Psoas muscle (tissue), 8 donors: ENCODE measurements around the gene USP20. TPM values are rescaled to one million over a fixed set of nuclear protein-coding genes. Genes with fewer than 3 reads are reported as not detected.

Source experiments
- ATAC-seq, 4 donors: fragments of 200-7000 bp; cut with Tn5 transposase; one replicate each; pipeline ENCODE4 v1.9.1; 2020; ENCODE audit warnings: moderate library complexity in 3 of 4, mild to moderate bottlenecking in 2 of 4
- DNase-seq, 2 donors: peaks; one replicate each; pipeline ENCODE4 v3.0.0-alpha.2; 2020
- H3K27ac ChIP-seq: fragments of 200-600 bp; one replicate; pipeline ENCODE4 v1.8.0; 2022
- H3K27me3 ChIP-seq, 3 donors: fragments of 200-600 bp in 1 of 3; one replicate each; pipeline versions ENCODE4 v1.6.1 to v1.8.0; 2013 to 2022; ENCODE audit warnings: low read length in 2 of 3, mild to moderate bottlenecking in 2 of 3, moderate library complexity in 1 of 3; ENCODE audit not compliant: insufficient read depth in 3 of 3
- H3K36me3 ChIP-seq, 2 donors: fragments of 200-600 bp in 1 of 2; one replicate each; pipeline versions ENCODE4 v1.6.1 to v1.8.0; 2013 to 2022; ENCODE audit warnings: low read depth in 1 of 2, mild to moderate bottlenecking in 1 of 2, moderate library complexity in 1 of 2; ENCODE audit not compliant: insufficient read depth in 1 of 2
- H3K4me1 ChIP-seq: fragments of 200-600 bp; one replicate; pipeline ENCODE4 v1.8.0; 2022
- H3K4me3 ChIP-seq: fragments of 200-600 bp; one replicate; pipeline ENCODE4 v1.8.0; 2022; ENCODE audit warnings: mild to moderate bottlenecking
- H3K9me3 ChIP-seq: fragments of 200-600 bp; one replicate; pipeline ENCODE4 v1.8.0; 2022
- CTCF ChIP-seq: fragments of 200-600 bp; IDR thresholded peaks from one replicate; pipeline ENCODE4 v1.8.0; 2022; ENCODE audit warnings: antibody characterized with exemption
- WGBS, 3 donors: extraction: QIAGEN DNeasy Blood & Tissue Kit; methylation state at CpG; one replicate each; pipeline versions ENCODE4 v1.1.6 to v1.1.7; 2013; 5-methylcytosine and 5-hydroxymethylcytosine counted together
- intact Hi-C, 2 donors: fragments of 100-400 bp; cut with DNase I; formaldehyde crosslinking; loops; one replicate each; pipeline versions ENCODE4 v1.11.0 to v1.14.2; 2022
- polyA plus RNA-seq, 3 donors: library from polyadenylated mRNA; stranded (reverse); fragments of 200-250 nt; gene quantifications; one replicate each; pipeline ENCODE4 v1.2.3, GENCODE V29; 2013
- total RNA-seq, 4 donors: library from RNA; stranded (reverse); fragmentation: NEBNext Ultra II Directional in 2 of 4; extraction: Animal tissue kit (Norgen Biotek cat#: 25700) in 2 of 4; gene quantifications; one replicate each; pipeline versions ENCODE4 v1.2.1 to v1.2.4, GENCODE V29; 2021 to 2023
- donor health status: healthy with polysubstance abuse.
- donor health status: DM: no; HTN: no; CAD: no; lungs with moderate emphysema.
- donor health status: Bipolar disorder and iron deficiency.
- donor health status: healthy.
- donor health status: DM: yes; HTN: yes; CAD: no.
- donor health status: DM: no; HTN: no; CAD: no.
- donor health status: DM: no; HTN: no; CAD: no.
- donor health status: DM: yes; HTN: yes; CAD: no.

USP20 gene
- total and polyA plus RNA-seq, 7 donors: 9.5 to 18.4 (median 15.2) TPM

- Histone ChIP-seq H3K27me3 (no peaks in the 10 kb centered on the region), H3K36me3 (peaks cover 0 to 19% of the 10 kb centered on the region in 2 donors), H3K27ac (no peak overlapping the region), H3K9me3 (no peaks in the 10 kb centered on the region), H3K4me1 (peaks cover 12% of the 10 kb centered on the region), H3K4me3 (no peak overlapping the region)
- DNase-seq: no peak
- intact Hi-C loops: no loop called here
- TF ChIP-seq CTCF: no peak
- 76 to 83% (median 79%) methylated on average over 10 of the region's 10 CpGs for WGBS, 3 donors
- no peak for ATAC-seq
Observed at GRCh38 chr9:129839324-129840023, 4.2 kb downstream of the USP20 start.

GRCh38 chr9:129840034-129840433 lies 4.8 kb downstream of the USP20 start:
- WGBS, 3 donors: 88 to 90% (median 88%) methylated on average over 8 of the region's 8 CpGs
- Histone ChIP-seq H3K9me3 (no peaks in the 10 kb centered on the region), H3K27ac (no peak overlapping the region), H3K36me3 (peaks cover 0 to 19% of the 10 kb centered on the region in 2 donors), H3K4me1 (peaks cover 12% of the 10 kb centered on the region), H3K27me3 (no peaks in the 10 kb centered on the region), H3K4me3 (no peak overlapping the region)
- TF ChIP-seq CTCF: no peak
- intact Hi-C loops: no loop called here
- no peak for ATAC-seq
- DNase-seq: no peak

GRCh38 chr9:129841071-129841470 lies 5.8 kb downstream of the USP20 start:
- ATAC-seq (no peak), DNase-seq (no peak)
- TF ChIP-seq CTCF: no peak
- H3K36me3 ChIP-seq: peaks cover 0 to 19% of the 10 kb centered on the region in 2 donors
- H3K4me3 ChIP-seq: no peak overlapping the region
- H3K27ac ChIP-seq: no peak overlapping the region
- H3K9me3 ChIP-seq: no peaks in the 10 kb centered on the region
- WGBS, 3 donors: 74 to 84% (median 77%) methylated on average over 4 of the region's 4 CpGs
- intact Hi-C loops: no loop called here
- no peaks in the 10 kb centered on the region for H3K27me3 ChIP-seq
- peaks cover 10% of the 10 kb centered on the region for H3K4me1 ChIP-seq

- no peaks in the 10 kb centered on the region for H3K27me3 ChIP-seq
- intact Hi-C loops: no loop called here
- no peaks in the 10 kb centered on the region for H3K4me1 ChIP-seq
- ATAC-seq (no peak), DNase-seq (no peak)
- H3K27ac ChIP-seq: no peak overlapping the region
- TF ChIP-seq CTCF: no peak
- no peaks in the 10 kb centered on the region for H3K9me3 ChIP-seq
- 55 to 74% (median 68%) methylated on average over 2 of the region's 2 CpGs for WGBS, 3 donors
- no peak overlapping the region for H3K4me3 ChIP-seq
- H3K36me3 ChIP-seq: peaks cover 0 to 18% of the 10 kb centered on the region in 2 donors
Observed at GRCh38 chr9:129845373-129845772, 10.1 kb downstream of the USP20 start.
